HepG2 (cell line): Measurements from ENCODE around the gene TSPAN9. TPM values are rescaled to one million over a fixed set of nuclear protein-coding genes. Genes with fewer than 3 reads are reported as not detected.

Experiments
- EP300 ChIP-seq, 3 experiments: sonication (generic) in 1 of 3; formaldehyde crosslinking in 1 of 3; IDR thresholded peaks; 2 replicates each; pipeline versions ENCODE4 v1.5.1 to v1.6.1; 2011 to 2020; ENCODE audit warnings: low read depth in 2 of 3, low read length in 2 of 3, borderline replicate concordance in 1 of 3, improper control_type of control experiment in 1 of 3, mild to moderate bottlenecking in 1 of 3, missing genetic modification reagents in 1 of 3, moderate library complexity in 1 of 3
- HDAC2 ChIP-seq: sonication (generic); formaldehyde crosslinking; IDR thresholded peaks from 2 replicates; pipeline ENCODE4 v1.4.0; 2020; ENCODE audit warnings: missing genetic modification reagents
- NAIF1 ChIP-seq: sonication (generic); formaldehyde crosslinking; IDR thresholded peaks from 2 replicates; pipeline ENCODE4 v1.5.0; 2020; ENCODE audit warnings: mild to moderate bottlenecking, missing genetic modification reagents, borderline replicate concordance
- PCBP2 ChIP-seq: fragments of 200-400 bp; formaldehyde crosslinking; optimal IDR thresholded peaks from 2 replicates; pipeline ENCODE3; 2018; ENCODE audit warnings: low read length, low read depth; ENCODE audit not compliant: poor library complexity, severe bottlenecking
- SAP130 ChIP-seq: IDR thresholded peaks from 2 replicates; pipeline ENCODE4 v1.6.1; 2016; ENCODE audit warnings: low read depth
- SP5 ChIP-seq: IDR thresholded peaks from 2 replicates; pipeline ENCODE4 v1.6.1; 2016; ENCODE audit warnings: low read depth, borderline replicate concordance
- ZFYVE20 ChIP-seq: sonication (generic); formaldehyde crosslinking; IDR thresholded peaks from 2 replicates; pipeline ENCODE4 v1.8.0; 2023; ENCODE audit warnings: low read depth, mild to moderate bottlenecking, moderate library complexity, missing genetic modification reagents, borderline replicate concordance
- ZNF331 ChIP-seq: sonication (generic); formaldehyde crosslinking; IDR thresholded peaks from 2 replicates; pipeline ENCODE4 v1.4.0; 2020; ENCODE audit warnings: missing genetic modification reagents
- ZNF703 ChIP-seq: sonication (generic); formaldehyde crosslinking; IDR thresholded peaks from 2 replicates; pipeline ENCODE4 v1.5.1; 2020; ENCODE audit warnings: missing genetic modification reagents, mild to moderate bottlenecking, moderate library complexity, borderline replicate concordance
- polyA plus RNA-seq, 8 experiments: library from polyadenylated mRNA; depleted of rRNA in 3 of 8; stranded (reverse) in 7 of 8; unstranded in 1 of 8; fragments of >200 nt; fragmentation: Illumina TruSeq in 4 of 8; extraction: Trizol in 4 of 8; gene quantifications; 2 replicates each; pipeline versions ENCODE4 v1.2.1 to v1.2.3, GENCODE V29; 2011 to 2016; ENCODE audit warnings: low read depth in 4 of 8, missing spikeins in 1 of 8, mixed read lengths in 1 of 8; ENCODE audit not compliant: insufficient read depth in 1 of 8
- total RNA-seq, 5 experiments: library from RNA; depleted of rRNA; stranded (reverse); fragments of >200 nt; fragmentation: Illumina TruSeq; extraction: Trizol; gene quantifications; 2 replicates each; pipeline ENCODE4 v1.2.3, GENCODE V29; 2016; ENCODE audit warnings: low read depth in 1 of 5
- TF ChIP-seq, protein P1 (sequence below): sonication (generic); formaldehyde crosslinking; IDR thresholded peaks from 2 replicates; pipeline ENCODE4 v1.4.0; 2020; ENCODE audit warnings: mild to moderate bottlenecking, missing genetic modification reagents
- TF ChIP-seq, protein P2 (sequence below): sonication (generic); formaldehyde crosslinking; IDR thresholded peaks from 2 replicates; pipeline ENCODE4 v1.5.0; 2020; ENCODE audit warnings: missing genetic modification reagents
- TF ChIP-seq, protein P3 (sequence below): sonication (generic); formaldehyde crosslinking; IDR thresholded peaks from 2 replicates; pipeline ENCODE4 v1.5.0; 2020; ENCODE audit warnings: missing genetic modification reagents
- TF ChIP-seq, protein P4 (sequence below): sonication (generic); formaldehyde crosslinking; IDR thresholded peaks from 2 replicates; pipeline ENCODE4 v1.8.0; 2022; ENCODE audit warnings: mild to moderate bottlenecking, missing genetic modification reagents; ENCODE audit not compliant: insufficient replicate concordance
- TF ChIP-seq, protein P5 (sequence below): conservative IDR thresholded peaks from 2 replicates; pipeline ENCODE4 v1.6.1; 2018; ENCODE audit warnings: missing genetic modification reagents
- TF ChIP-seq, protein P6 (sequence below): sonication (generic); formaldehyde crosslinking; IDR thresholded peaks from 2 replicates; pipeline ENCODE4 v1.9.0; 2021; ENCODE audit warnings: missing genetic modification reagents, borderline replicate concordance
- TF ChIP-seq, protein P7 (sequence below): sonication (generic); formaldehyde crosslinking; IDR thresholded peaks from 2 replicates; pipeline ENCODE4 v1.8.0; 2022; ENCODE audit warnings: mild to moderate bottlenecking, missing genetic modification reagents, moderate library complexity

TSPAN9 gene
- total and polyA plus RNA-seq, 2 of the 13 experiments (the other 11 are each of a cell fraction or from before 2014, with no cell fraction given), result 18.1 to 42.3 TPM

DNA sequence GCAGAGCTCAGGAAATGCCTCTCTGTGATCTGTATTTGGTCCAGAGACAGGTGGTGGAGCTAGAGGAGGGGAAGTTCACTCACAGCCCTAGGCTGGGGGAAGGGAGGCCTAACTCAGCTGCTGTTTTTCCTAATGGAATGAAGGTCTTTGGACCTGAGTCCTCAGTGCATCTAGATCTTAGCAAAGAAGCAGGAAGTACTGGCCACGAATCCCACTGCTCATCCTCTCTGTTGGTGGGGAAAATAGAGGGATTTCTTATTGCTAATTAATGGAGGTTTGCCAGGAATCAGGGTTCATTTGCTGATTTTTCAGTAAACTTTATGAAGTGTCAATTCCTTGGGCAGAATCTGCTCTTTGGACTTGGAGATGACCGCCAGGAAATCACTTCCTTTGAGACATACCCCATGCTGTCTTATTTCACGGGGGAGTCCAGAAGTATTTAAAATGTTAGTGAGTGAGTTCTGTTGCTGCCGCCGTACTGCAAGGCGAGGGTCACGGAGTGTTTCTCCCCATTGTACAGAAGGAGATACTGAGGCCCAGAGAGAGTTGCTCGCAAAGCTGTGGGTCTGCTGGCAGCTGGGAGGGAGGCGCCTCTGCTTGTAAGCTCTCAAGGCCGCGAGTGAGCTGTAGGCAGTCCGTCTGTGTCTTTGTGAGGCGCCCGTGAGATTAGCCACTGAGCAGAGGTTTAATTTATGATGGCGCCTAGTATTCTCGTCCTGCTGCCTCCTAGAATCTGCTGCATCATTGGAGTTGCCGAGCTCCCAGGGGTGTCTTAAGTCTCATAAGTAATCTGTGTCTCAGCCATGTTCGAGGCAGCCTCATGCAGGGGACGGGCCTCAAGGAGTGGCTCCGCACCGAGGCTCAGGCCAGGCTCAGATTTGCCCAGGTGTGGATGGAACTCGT is 88.2 kb downstream of the TSPAN9 start (continued):
- peak; percentile 69; the same call in 1 of the 2 replicates for TF ChIP-seq SP5
- TF ChIP-seq NAIF1 (CRISPR knock-in tag), result no peak
- TF ChIP-seq HDAC2 (CRISPR knock-in tag), result peak; percentile 78
- TF ChIP-seq, protein P1, sequence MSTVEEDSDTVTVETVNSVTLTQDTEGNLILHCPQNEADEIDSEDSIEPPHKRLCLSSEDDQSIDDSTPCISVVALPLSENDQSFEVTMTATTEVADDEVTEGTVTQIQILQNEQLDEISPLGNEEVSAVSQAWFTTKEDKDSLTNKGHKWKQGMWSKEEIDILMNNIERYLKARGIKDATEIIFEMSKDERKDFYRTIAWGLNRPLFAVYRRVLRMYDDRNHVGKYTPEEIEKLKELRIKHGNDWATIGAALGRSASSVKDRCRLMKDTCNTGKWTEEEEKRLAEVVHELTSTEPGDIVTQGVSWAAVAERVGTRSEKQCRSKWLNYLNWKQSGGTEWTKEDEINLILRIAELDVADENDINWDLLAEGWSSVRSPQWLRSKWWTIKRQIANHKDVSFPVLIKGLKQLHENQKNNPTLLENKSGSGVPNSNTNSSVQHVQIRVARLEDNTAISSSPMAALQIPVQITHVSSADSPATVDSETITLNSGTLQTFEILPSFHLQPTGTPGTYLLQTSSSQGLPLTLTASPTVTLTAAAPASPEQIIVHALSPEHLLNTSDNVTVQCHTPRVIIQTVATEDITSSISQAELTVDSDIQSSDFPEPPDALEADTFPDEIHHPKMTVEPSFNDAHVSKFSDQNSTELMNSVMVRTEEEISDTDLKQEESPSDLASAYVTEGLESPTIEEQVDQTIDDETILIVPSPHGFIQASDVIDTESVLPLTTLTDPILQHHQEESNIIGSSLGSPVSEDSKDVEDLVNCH (CRISPR knock-in tag), result no peak
- TF ChIP-seq, protein P2, sequence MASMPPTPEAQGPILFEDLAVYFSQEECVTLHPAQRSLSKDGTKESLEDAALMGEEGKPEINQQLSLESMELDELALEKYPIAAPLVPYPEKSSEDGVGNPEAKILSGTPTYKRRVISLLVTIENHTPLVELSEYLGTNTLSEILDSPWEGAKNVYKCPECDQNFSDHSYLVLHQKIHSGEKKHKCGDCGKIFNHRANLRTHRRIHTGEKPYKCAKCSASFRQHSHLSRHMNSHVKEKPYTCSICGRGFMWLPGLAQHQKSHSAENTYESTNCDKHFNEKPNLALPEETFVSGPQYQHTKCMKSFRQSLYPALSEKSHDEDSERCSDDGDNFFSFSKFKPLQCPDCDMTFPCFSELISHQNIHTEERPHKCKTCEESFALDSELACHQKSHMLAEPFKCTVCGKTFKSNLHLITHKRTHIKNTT, result no peak
- peak; percentile 42 to 78; a peak in 3 of 4 replicates for TF ChIP-seq EP300 (IDR thresholded peaks at IDR 0.05; ENCODE audit: low read depth in 2 of 2, low read length in 2 of 2)
- 0 out of 2 replicates have a peak, but pooled peaks have one; percentile 42 for TF ChIP-seq EP300 (CRISPR knock-in tag; IDR thresholded peaks at IDR 0.05; ENCODE audit: borderline replicate concordance)
- TF ChIP-seq, protein P3, sequence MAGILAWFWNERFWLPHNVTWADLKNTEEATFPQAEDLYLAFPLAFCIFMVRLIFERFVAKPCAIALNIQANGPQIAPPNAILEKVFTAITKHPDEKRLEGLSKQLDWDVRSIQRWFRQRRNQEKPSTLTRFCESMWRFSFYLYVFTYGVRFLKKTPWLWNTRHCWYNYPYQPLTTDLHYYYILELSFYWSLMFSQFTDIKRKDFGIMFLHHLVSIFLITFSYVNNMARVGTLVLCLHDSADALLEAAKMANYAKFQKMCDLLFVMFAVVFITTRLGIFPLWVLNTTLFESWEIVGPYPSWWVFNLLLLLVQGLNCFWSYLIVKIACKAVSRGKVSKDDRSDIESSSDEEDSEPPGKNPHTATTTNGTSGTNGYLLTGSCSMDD (CRISPR knock-in tag), result no peak
- peak; percentile 69; the same call in 1 of the 2 replicates for TF ChIP-seq SAP130 (CRISPR knock-in tag)
- peak; percentile 73 for TF ChIP-seq ZNF331 (CRISPR knock-in tag)
- TF ChIP-seq, protein P4, sequence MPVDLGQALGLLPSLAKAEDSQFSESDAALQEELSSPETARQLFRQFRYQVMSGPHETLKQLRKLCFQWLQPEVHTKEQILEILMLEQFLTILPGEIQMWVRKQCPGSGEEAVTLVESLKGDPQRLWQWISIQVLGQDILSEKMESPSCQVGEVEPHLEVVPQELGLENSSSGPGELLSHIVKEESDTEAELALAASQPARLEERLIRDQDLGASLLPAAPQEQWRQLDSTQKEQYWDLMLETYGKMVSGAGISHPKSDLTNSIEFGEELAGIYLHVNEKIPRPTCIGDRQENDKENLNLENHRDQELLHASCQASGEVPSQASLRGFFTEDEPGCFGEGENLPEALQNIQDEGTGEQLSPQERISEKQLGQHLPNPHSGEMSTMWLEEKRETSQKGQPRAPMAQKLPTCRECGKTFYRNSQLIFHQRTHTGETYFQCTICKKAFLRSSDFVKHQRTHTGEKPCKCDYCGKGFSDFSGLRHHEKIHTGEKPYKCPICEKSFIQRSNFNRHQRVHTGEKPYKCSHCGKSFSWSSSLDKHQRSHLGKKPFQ (CRISPR knock-in tag), result no peak
- TF ChIP-seq, protein P5, sequence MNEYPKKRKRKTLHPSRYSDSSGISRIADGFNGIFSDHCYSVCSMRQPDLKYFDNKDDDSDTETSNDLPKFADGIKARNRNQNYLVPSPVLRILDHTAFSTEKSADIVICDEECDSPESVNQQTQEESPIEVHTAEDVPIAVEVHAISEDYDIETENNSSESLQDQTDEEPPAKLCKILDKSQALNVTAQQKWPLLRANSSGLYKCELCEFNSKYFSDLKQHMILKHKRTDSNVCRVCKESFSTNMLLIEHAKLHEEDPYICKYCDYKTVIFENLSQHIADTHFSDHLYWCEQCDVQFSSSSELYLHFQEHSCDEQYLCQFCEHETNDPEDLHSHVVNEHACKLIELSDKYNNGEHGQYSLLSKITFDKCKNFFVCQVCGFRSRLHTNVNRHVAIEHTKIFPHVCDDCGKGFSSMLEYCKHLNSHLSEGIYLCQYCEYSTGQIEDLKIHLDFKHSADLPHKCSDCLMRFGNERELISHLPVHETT (CRISPR knock-in tag), result no peak
- TF ChIP-seq ZFYVE20, result no peak
- no peak for TF ChIP-seq PCBP2
- TF ChIP-seq ZNF703 (CRISPR knock-in tag), result no peak
- TF ChIP-seq, protein P6, sequence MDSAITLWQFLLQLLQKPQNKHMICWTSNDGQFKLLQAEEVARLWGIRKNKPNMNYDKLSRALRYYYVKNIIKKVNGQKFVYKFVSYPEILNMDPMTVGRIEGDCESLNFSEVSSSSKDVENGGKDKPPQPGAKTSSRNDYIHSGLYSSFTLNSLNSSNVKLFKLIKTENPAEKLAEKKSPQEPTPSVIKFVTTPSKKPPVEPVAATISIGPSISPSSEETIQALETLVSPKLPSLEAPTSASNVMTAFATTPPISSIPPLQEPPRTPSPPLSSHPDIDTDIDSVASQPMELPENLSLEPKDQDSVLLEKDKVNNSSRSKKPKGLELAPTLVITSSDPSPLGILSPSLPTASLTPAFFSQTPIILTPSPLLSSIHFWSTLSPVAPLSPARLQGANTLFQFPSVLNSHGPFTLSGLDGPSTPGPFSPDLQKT (CRISPR knock-in tag), result no peak
- TF ChIP-seq, protein P7, sequence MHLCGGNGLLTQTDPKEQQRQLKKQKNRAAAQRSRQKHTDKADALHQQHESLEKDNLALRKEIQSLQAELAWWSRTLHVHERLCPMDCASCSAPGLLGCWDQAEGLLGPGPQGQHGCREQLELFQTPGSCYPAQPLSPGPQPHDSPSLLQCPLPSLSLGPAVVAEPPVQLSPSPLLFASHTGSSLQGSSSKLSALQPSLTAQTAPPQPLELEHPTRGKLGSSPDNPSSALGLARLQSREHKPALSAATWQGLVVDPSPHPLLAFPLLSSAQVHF (CRISPR knock-in tag), result no peak
